GM18907 (cell line): ENCODE measurements around the gene ZNF521.

ENCODE experiments used
- ATAC-seq: cut with Tn5 transposase; IDR thresholded peaks from one replicate; pipeline ENCODE4 v1.9.1; 2021; ENCODE audit warnings: mild to moderate bottlenecking, moderate library complexity; ENCODE audit not compliant: unreplicated experiment

ZNF521 gene

GRCh38 chr18:25134861-25135260 lies 217.1 kb downstream of the ZNF521 start:
- no peak for ATAC-seq

DNA sequence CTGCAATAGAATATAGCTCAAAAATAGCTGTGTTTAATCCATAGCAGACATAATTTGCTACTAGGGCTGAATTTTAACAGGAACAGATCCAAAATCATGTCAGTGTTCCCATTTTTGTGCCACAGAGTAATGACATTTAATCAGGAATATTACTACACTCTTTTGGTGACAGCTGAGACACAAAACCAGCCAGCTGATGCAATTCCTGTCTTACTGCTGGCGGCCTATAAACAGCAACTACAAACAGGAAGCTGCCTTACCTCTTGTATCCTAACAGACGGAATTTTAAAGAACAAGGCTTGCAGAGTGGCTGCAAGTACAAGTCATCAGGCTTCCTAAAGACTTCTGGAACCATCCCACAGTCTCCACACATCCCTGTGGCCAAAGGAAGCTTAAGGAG lies 218.1 kb downstream of the ZNF521 start:
- no peak for ATAC-seq

DNA sequence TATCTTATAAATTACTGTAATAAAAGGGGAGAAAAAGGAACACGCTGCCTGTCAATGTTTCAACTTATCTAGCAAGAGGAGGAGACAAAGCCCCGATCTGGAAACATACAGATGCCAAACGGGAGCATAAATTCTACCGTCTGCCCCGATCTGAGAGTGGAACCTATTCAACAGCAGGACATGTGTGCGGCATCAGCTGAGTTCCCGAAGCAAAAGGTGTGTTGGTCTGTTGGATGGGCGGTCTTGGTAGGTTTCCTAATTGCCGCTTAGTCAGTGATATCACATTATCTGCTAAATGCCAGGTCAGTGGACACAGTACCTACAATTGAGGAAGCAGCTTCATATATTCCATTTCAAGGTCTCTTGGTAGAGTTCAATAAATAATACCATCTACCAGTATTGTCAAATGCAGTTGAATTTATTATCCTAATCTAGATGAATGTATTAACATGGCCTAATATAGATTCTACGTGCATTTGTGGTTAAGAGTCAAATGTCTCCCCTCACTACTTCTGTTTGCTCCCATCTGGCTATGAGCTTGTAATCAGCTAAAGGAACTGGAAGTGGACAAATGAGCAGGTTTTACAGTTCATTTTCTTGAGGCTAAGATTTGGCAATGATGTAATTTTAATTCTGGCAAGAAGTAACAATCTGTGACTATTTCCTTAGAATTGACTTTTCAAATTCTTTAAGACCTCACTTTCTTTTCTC lies 219.0 kb downstream of the ZNF521 start:
- ATAC-seq, result no peak

- ATAC-seq, result no peak
Observed at GRCh38 chr18:25126751-25127150, 225.2 kb downstream of the ZNF521 start.

- ATAC-seq, result no peak
Observed at GRCh38 chr18:25125680-25126079, 226.3 kb downstream of the ZNF521 start.

DNA sequence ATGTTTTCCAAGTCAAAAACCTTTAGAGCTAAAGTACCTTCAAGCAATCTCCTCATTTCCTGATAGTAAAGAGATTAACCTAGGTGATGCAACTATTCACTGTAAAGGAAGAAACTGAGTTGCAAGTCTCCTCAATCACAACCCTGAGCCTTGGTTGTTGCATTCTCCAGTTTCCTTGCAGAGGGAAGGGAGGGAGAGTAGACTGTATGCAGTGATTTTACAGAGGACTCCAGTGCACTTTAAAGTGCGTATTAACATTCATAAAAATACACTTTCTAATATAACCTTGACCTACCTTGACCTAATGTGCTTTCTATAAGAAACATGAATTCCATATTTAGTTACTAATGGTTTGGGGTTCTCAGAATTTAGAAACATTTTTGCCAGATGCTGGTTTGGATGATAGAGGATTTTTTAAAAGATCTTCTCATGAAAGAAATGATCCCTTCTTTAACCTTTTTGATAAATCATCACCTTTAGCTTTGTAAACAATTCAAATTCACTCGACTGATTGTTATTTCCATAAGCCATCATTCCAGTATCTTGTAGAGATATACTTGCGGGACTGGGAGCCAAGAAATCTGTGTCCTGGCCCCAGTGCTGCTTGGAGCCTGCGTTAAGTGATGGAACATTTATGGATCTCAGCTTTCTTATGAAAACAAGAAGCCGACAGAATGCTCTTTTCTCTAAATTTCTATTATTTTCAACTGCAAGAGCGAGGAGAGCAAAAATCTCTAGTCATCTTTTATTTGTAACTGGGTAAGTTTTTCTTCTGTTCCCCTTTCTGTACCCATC lies 228.3 kb downstream of the ZNF521 start:
- no peak for ATAC-seq

DNA sequence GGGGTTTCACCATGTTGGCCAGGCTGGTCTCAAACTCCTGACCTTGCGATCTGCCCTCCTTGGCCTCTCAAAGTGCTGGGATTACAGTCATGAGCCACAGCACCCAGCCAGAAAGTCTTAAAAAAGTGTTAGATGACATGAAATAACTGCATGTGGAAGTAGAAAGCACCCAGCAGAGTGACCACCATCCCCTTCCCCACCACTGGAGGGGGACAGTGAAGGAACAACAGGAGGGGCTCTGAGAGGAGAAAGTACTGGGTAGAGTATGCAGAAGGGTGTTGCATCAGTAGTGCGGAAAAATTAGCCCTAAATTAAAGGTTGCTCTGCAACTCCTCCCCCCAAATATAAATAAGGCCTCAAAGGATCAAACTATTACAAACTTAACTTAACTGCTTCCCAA lies 230.5 kb downstream of the ZNF521 start:
- no peak for ATAC-seq

DNA sequence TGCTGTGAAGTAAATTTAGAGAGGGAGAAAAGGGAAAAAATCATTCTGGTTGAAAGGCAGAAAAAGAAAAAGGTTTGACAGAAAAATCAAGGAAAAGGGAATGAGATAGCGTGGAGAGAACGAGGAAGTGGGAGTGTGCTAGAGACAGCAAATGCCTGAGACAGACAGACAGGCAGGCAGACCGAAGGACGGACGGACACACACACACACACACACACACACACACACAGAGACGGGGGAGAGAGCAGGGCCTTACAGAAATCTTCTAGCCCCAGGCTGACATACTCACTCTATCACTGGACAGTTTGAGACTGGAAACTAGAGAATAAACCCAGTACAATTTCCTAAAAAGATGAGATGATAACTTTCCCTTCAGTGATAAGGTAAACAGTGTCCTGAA lies 238.4 kb downstream of the ZNF521 start:
- no peak for ATAC-seq

GRCh38 chr18:25112821-25113434 lies 239.0 kb downstream of the ZNF521 start:
- no peak for ATAC-seq

GRCh38 chr18:25111377-25112288 lies 240.3 kb downstream of the ZNF521 start:
- ATAC-seq, result no peak

DNA sequence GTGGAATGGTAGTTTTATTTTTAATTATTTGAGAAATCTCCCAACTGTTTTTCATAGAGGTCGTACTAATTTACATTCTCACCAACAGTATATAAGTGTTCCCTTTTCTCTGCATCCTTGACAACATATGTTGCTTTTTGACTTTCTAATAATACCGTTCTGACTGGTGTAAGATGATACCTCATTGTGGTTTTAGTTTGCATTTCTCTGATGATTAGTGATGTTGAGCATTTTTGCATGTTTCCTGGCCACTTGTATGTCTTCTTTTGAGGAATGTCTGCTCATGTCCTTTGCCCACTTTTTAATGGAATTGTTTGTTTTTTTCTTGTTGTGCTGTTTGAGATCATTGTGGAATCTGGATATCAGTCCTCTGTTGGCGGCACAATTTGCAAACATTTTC lies 242.5 kb downstream of the ZNF521 start:
- no peak for ATAC-seq

GRCh38 chr18:25103468-25104155 lies 248.4 kb downstream of the ZNF521 start:
- no peak for ATAC-seq

DNA sequence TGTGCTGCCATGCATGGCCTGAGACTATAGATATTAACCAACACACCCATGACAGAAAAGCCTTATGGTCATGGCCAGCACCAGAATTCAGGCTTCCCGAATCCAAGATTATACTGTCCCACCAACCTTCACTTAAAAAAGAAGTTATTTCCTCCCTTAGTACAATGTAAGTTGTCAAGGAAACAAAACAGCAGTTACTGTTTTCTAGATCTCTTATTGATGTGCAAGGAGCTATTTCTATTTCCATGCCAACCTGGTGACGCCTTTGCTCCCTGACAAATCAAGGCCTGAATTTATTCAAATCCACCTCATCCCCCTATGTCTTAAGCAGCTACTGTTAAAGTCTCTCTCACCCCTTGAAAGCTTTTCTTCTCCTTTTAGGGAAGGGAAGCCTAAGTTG lies 249.3 kb downstream of the ZNF521 start:
- no peak for ATAC-seq

DNA sequence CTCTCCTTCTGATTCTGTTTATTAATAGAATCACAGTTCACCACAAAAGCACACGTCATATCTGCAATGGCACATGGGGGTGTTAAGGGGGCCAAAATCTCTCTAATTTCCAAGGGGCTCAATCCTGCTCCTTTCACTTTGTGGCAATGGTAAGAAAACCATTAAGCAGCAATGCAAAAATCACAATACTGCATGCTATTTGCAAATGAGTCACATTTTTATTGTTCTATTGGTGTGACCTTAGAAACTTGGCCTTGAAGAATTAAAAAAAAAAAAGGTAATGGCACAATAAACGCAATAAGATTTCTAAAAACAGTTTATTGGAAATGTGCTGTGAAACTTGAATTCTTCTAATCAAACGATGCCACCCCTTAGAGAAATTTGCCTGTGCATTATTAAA lies 251.5 kb downstream of the ZNF521 start:
- no peak for ATAC-seq

DNA sequence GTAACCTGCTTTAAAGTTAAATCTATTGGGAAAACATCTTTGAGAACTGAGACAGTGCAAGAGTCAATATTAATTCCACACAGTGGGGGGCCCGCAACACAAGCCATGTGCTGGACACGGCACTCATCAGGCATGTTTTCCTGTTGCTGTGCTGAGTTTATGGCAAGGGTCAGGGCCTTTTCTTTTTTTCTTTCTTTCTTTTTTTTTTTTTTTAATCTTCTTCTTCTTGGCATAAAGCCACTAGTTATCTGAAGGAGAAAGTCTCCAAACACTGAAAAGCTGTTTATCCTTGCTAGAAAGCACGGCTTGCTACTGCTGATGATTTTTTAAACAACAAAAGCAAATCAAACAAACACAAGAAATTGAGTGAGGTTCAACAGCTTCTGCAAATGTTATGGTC lies 252.1 kb downstream of the ZNF521 start:
- ATAC-seq, result no peak

- no peak for ATAC-seq
Observed at GRCh38 chr18:25097569-25098056, 254.4 kb downstream of the ZNF521 start.

- no peak for ATAC-seq
Observed at GRCh38 chr18:25097057-25097456, 254.9 kb downstream of the ZNF521 start.

- no peak for ATAC-seq
Observed at GRCh38 chr18:25093141-25093540, 258.8 kb downstream of the ZNF521 start.

- no peak for ATAC-seq
Observed at GRCh38 chr18:25089470-25089869, 262.5 kb downstream of the ZNF521 start.

- ATAC-seq, result no peak
Observed at GRCh38 chr18:25086876-25087275, 265.1 kb downstream of the ZNF521 start.
